Esophagus (tissue), 2 donors: Measurements from ENCODE around the gene NOC4L. TPM values are rescaled to one million over a fixed set of nuclear protein-coding genes. Genes with fewer than 3 reads are reported as not detected.

Experiments
- H3K27ac ChIP-seq, 2 donors: one replicate each; pipeline ENCODE4 v1.5.1; 2013; ENCODE audit warnings: low read depth in 2 of 2, mild to moderate bottlenecking in 2 of 2, inconsistent platforms in 1 of 2, low read length in 1 of 2, moderate library complexity in 1 of 2
- H3K27me3 ChIP-seq, 2 donors: one replicate each; pipeline ENCODE4 v1.6.1; 2013; ENCODE audit warnings: low read length in 2 of 2, control low read depth in 1 of 2, mild to moderate bottlenecking in 1 of 2; ENCODE audit not compliant: insufficient read depth in 2 of 2, control insufficient read depth in 1 of 2
- H3K36me3 ChIP-seq, 2 donors: one replicate each; pipeline ENCODE4 v1.6.1; 2013; ENCODE audit warnings: low read length in 1 of 2; ENCODE audit not compliant: control insufficient read depth in 2 of 2, insufficient read depth in 2 of 2
- H3K4me1 ChIP-seq, 2 donors: one replicate each; pipeline ENCODE4 v1.6.1; 2013; ENCODE audit warnings: low read length in 1 of 2; ENCODE audit not compliant: control insufficient read depth in 2 of 2, insufficient read depth in 2 of 2
- H3K4me3 ChIP-seq, 2 donors: one replicate each; pipeline ENCODE4 v1.5.1; 2013; ENCODE audit warnings: low read length in 2 of 2, mild to moderate bottlenecking in 2 of 2, low read depth in 1 of 2, moderate library complexity in 1 of 2
- H3K9me3 ChIP-seq, 2 donors: one replicate each; pipeline ENCODE4 v1.6.1; 2013; ENCODE audit warnings: mild to moderate bottlenecking in 2 of 2, low read depth in 1 of 2, low read length in 1 of 2, moderate library complexity in 1 of 2; ENCODE audit not compliant: control insufficient read depth in 2 of 2, insufficient read depth in 1 of 2
- WGBS, 2 donors: extraction: QIAGEN DNeasy Blood & Tissue Kit; methylation state at CpG; one replicate each; pipeline ENCODE4 v1.1.7; 2013; 5-methylcytosine and 5-hydroxymethylcytosine counted together
- polyA plus RNA-seq, 2 donors: library from polyadenylated mRNA; stranded (reverse); fragments of 200-250 nt; gene quantifications; one replicate each; pipeline ENCODE4 v1.2.3, GENCODE V29; 2013
- donor health status: healthy with polysubstance abuse.
- donor health status: Bipolar disorder and iron deficiency.

NOC4L gene
- polyA plus RNA-seq, 2 donors = 20.6 to 22.7 TPM

GRCh38 chr12:132158677-132159554 is 14.7 kb downstream of the NOC4L start:
- Histone ChIP-seq H3K4me1 (peaks cover 0 to 15% of the 10 kb centered on the region in 2 donors), H3K27ac (no peak overlapping the region), H3K36me3 (peaks cover 0 to 22% of the 10 kb centered on the region in 2 donors), H3K4me3 (no peak overlapping the region), H3K27me3 (no peaks in the 10 kb centered on the region), H3K9me3 (peaks cover 0 to 18% of the 10 kb centered on the region in 2 donors)
- 86 to 88% methylated on average over 37 of the region's 37 CpGs for WGBS, 2 donors

- peaks cover 0 to 18% of the 10 kb centered on the region in 2 donors for H3K9me3 ChIP-seq
- 73 to 83% methylated on average over 14 of the region's 14 CpGs for WGBS, 2 donors
- H3K36me3 ChIP-seq = peaks cover 0 to 22% of the 10 kb centered on the region in 2 donors
- peaks cover 0 to 11% of the 10 kb centered on the region in 2 donors for H3K4me1 ChIP-seq
- no peaks in the 10 kb centered on the region for H3K27me3 ChIP-seq
- no peak overlapping the region for H3K4me3 ChIP-seq
- no peak overlapping the region for H3K27ac ChIP-seq
These were observed 15.3 kb downstream of the NOC4L start for GRCh38 chr12:132159555-132160003.

GRCh38 chr12:132160016-132160415 is 15.8 kb downstream of the NOC4L start:
- Histone ChIP-seq H3K4me3 (no peak overlapping the region), H3K27ac (no peak overlapping the region), H3K4me1 (peaks cover 0 to 11% of the 10 kb centered on the region in 2 donors), H3K36me3 (peaks cover 0 to 22% of the 10 kb centered on the region in 2 donors), H3K27me3 (no peaks in the 10 kb centered on the region), H3K9me3 (peaks cover 0 to 18% of the 10 kb centered on the region in 2 donors)
- 84 to 88% methylated on average over 16 of the region's 16 CpGs for WGBS, 2 donors

- Histone ChIP-seq H3K27me3 (no peaks in the 10 kb centered on the region), H3K9me3 (peaks cover 0 to 16% of the 10 kb centered on the region in 2 donors), H3K4me1 (peaks cover 0 to 11% of the 10 kb centered on the region in 2 donors), H3K4me3 (no peak overlapping the region), H3K36me3 (peaks cover 0 to 22% of the 10 kb centered on the region in 2 donors), H3K27ac (no peak overlapping the region)
- WGBS, 2 donors = 87 to 94% methylated on average over 12 to 15 of the region's 15 CpGs
These were observed 16.4 kb downstream of the NOC4L start for GRCh38 chr12:132160601-132161035.

GRCh38 chr12:132161036-132161781 is 17.0 kb downstream of the NOC4L start:
- Histone ChIP-seq H3K36me3 (peaks cover 0 to 18% of the 10 kb centered on the region in 2 donors), H3K4me1 (peaks cover 0 to 11% of the 10 kb centered on the region in 2 donors), H3K27ac (no peak overlapping the region), H3K9me3 (peaks cover 0 to 14% of the 10 kb centered on the region in 2 donors), H3K4me3 (no peak overlapping the region), H3K27me3 (no peaks in the 10 kb centered on the region)
- 64 to 65% methylated on average over 12 to 14 of the region's 14 CpGs for WGBS, 2 donors

GRCh38 chr12:132161796-132162507 is 17.7 kb downstream of the NOC4L start:
- H3K4me1 ChIP-seq = peaks cover 0 to 11% of the 10 kb centered on the region in 2 donors
- peaks cover 0 to 8% of the 10 kb centered on the region in 2 donors for H3K9me3 ChIP-seq
- 55% methylated on average over 17 of the region's 17 CpGs for WGBS, 2 donors
- H3K4me3 ChIP-seq = no peak overlapping the region
- no peaks in the 10 kb centered on the region for H3K27me3 ChIP-seq
- H3K27ac ChIP-seq = no peak overlapping the region
- peaks cover 0 to 11% of the 10 kb centered on the region in 2 donors for H3K36me3 ChIP-seq

- no peak overlapping the region for H3K27ac ChIP-seq
- no peak overlapping the region for H3K4me3 ChIP-seq
- H3K36me3 ChIP-seq = peaks cover 0 to 7% of the 10 kb centered on the region in 2 donors
- H3K4me1 ChIP-seq = peaks cover 0 to 11% of the 10 kb centered on the region in 2 donors
- H3K27me3 ChIP-seq = no peaks in the 10 kb centered on the region
- peaks cover 0 to 6% of the 10 kb centered on the region in 2 donors for H3K9me3 ChIP-seq
- 16 to 27% methylated on average over 17 of the region's 17 CpGs for WGBS, 2 donors
These were observed 18.3 kb downstream of the NOC4L start for GRCh38 chr12:132162508-132163031.

- H3K9me3 ChIP-seq = peaks cover 0 to 3% of the 10 kb centered on the region in 2 donors
- no peak overlapping the region for H3K4me3 ChIP-seq
- no peaks in the 10 kb centered on the region for H3K27me3 ChIP-seq
- 41 to 55% methylated on average over 26 of the region's 26 CpGs for WGBS, 2 donors
- no peaks in the 10 kb centered on the region for H3K36me3 ChIP-seq
- H3K27ac ChIP-seq = no peak overlapping the region
- H3K4me1 ChIP-seq = peaks cover 0 to 11% of the 10 kb centered on the region in 2 donors
These were observed 19.0 kb downstream of the NOC4L start for GRCh38 chr12:132163041-132163910.
